ENCODE results near the gene MYH11. TPM values are rescaled to one million over a fixed set of nuclear protein-coding genes. Genes with fewer than 3 reads are reported as not detected.

The MYH11 gene
- total and polyA plus RNA-seq, 10 of the 15 experiments (the other 5 are each of a cell fraction or from before 2014, with no cell fraction given), result 0.01 to 1.9 (median 0.13) TPM; not detected in 1

GRCh38 chr16:15836074-15836473, 20.8 kb downstream of the MYH11 start:
- BruUV-seq (replicated peaks), result no TSS peak
- ATAC-seq (no peak), DNase-seq (ENCODE audit: low read depth, low spot score) (no peak), FAIRE-seq (no peak)
- CTCF ChIA-PET, result interaction anchor here (0.7 kb wide), 1 partner anchor 200 kb away, joined by 3 read pairs; no protein-coding TSS in a partner anchor
- Histone ChIP-seq H2AFZ (ENCODE audit: control insufficient read depth, low read depth, low read length) (no peak overlapping the region), H4K20me1 (ENCODE audit: control insufficient read depth, insufficient read depth) (no peaks in the 10 kb centered on the region), H3K27ac (ENCODE audit: control insufficient read depth, insufficient read depth) (no peak overlapping the region), H3K4me3 (no peak overlapping the region), H3K27me3 (replicated peaks in 1 of 2; ENCODE audit: control insufficient read depth in 2 of 2, insufficient read depth in 2 of 2, low read length in 1 of 2) (no peaks in the 10 kb centered on the region), H3K9ac (ENCODE audit: control insufficient read depth, insufficient read depth, low read length) (no peak overlapping the region), H3K79me2 (ENCODE audit: control insufficient read depth, insufficient read depth, low read length) (no peaks in the 10 kb centered on the region), H3K9me3 (replicated peaks; ENCODE audit: control insufficient read depth, insufficient read depth, low read length) (no peaks in the 10 kb centered on the region), H3K4me1 (ENCODE audit: control insufficient read depth, insufficient read depth, low read length) (peaks cover 5% of the 10 kb centered on the region; the same call in 1 of the 2 replicates), H3K36me3 (ENCODE audit: control insufficient read depth in 2 of 2, insufficient read depth in 2 of 2, low read length in 1 of 2) (no peaks in the 10 kb centered on the region), H3K4me2 (ENCODE audit: control insufficient read depth, insufficient read depth) (no peak overlapping the region)
- intact Hi-C loops (cut with micrococcal nuclease; ENCODE audit: unreplicated experiment) (no loop called here), in situ Hi-C loops (cut with MboI) (no loop called here)
- TF ChIP-seq BACH1 (IDR thresholded peaks at IDR 0.05; ENCODE audit: borderline replicate concordance), result no peak
- no peak for TF ChIP-seq FOXM1 (IDR thresholded peaks at IDR 0.05; ENCODE audit: low read depth, low read length)
- TF ChIP-seq, protein P1, sequence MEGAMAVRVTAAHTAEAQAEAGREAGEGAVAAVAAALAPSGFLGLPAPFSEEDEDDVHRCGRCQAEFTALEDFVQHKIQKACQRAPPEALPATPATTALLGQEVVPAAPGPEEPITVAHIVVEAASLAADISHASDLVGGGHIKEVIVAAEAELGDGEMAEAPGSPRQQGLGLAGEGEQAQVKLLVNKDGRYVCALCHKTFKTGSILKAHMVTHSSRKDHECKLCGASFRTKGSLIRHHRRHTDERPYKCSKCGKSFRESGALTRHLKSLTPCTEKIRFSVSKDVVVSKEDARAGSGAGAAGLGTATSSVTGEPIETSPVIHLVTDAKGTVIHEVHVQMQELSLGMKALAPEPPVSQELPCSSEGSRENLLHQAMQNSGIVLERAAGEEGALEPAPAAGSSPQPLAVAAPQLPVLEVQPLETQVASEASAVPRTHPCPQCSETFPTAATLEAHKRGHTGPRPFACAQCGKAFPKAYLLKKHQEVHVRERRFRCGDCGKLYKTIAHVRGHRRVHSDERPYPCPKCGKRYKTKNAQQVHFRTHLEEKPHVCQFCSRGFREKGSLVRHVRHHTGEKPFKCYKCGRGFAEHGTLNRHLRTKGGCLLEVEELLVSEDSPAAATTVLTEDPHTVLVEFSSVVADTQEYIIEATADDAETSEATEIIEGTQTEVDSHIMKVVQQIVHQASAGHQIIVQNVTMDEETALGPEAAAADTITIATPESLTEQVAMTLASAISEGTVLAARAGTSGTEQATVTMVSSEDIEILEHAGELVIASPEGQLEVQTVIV (IDR thresholded peaks at IDR 0.05; ENCODE audit: borderline replicate concordance, partially characterized antibody), result no peak
- TF ChIP-seq ZNF217 (IDR thresholded peaks at IDR 0.05), result no peak
- no peak for TF ChIP-seq NFIC (IDR thresholded peaks at IDR 0.05; ENCODE audit: low read depth, low read length)
- TF ChIP-seq DPF2 (IDR thresholded peaks at IDR 0.05), result no peak
- TF ChIP-seq ZNF384 (IDR thresholded peaks at IDR 0.05; ENCODE audit: borderline replicate concordance, low read depth, low read length), result no peak
- no peak for TF ChIP-seq NR2C1 (IDR thresholded peaks at IDR 0.05)
- TF ChIP-seq RELB (IDR thresholded peaks at IDR 0.05; ENCODE audit: low read depth), result no peak
- TF ChIP-seq TCF7 (IDR thresholded peaks at IDR 0.05; ENCODE audit: borderline replicate concordance), result no peak
- no peak for TF ChIP-seq SP1 (IDR thresholded peaks at IDR 0.05; ENCODE audit: low read depth, low read length)
- TF ChIP-seq MEF2A (IDR thresholded peaks at IDR 0.05; ENCODE audit: insufficient read depth, low read depth, low read length), result no peak
- no peak for TF ChIP-seq CHD4 (IDR thresholded peaks at IDR 0.05)
- no peak for TF ChIP-seq ZNF274 (IDR thresholded peaks at IDR 0.05; ENCODE audit: insufficient read depth, insufficient read length)
- no peak for TF ChIP-seq POLR2AphosphoS2 (IDR thresholded peaks at IDR 0.05; ENCODE audit: low read depth, low read length)
- no peak for TF ChIP-seq BMI1 (IDR thresholded peaks at IDR 0.05; ENCODE audit: borderline replicate concordance)
- no peak for TF ChIP-seq ZNF24 (IDR thresholded peaks at IDR 0.05)
- TF ChIP-seq SREBF2 (IDR thresholded peaks at IDR 0.05; ENCODE audit: low read length), result no peak
- RAD21 ChIA-PET (ENCODE audit: unreplicated experiment), result interaction anchor here (0.6 to 1.0 kb wide), 2 partner anchors 185 to 190 kb away, joined by 3 read pairs; no protein-coding TSS in a partner anchor
- SMC1A ChIA-PET (ENCODE audit: uncharacterized antibody, unreplicated experiment), result interaction anchor here (1.2 kb wide), 1 partner anchor 27 kb away, joined by 3 read pairs; no protein-coding TSS in a partner anchor
- WGBS (ENCODE audit: insufficient coverage, insufficient replicate concordance, low lambda C conversion rate, missing lambda C conversion rate), result 57% methylated on average over 6 of the region's 6 CpGs
- POLR2A ChIA-PET, result no interaction called here
